Measurements from ENCODE around the gene LSM12. TPM values are rescaled to one million over a fixed set of nuclear protein-coding genes. Genes with fewer than 3 reads are reported as not detected.

LSM12 gene
- total RNA-seq, 1 donor = 59.0 TPM

DNA sequence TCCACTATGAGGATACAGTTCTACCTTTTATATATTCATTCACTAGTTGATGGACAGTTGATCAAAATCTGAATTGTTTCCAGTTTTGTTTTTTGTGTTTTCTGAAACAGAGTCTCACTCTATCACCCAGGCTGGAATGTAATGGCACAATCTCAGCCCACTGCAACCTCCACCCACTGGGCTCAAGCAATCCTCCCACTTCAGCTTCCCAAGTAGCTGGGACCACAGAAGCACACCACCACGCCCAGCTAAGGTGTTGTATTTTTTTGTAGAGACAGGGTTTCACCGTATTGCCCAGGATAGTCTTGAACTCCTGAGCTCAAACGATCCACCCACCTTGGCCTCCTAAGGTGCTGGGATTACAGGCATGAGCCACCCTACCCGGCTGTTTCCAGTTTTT lies 21.0 kb downstream of the LSM12 start:
- TF ChIP-seq CTCF (IDR thresholded peaks at IDR 0.05; ENCODE audit: extremely low read depth, low read depth, low read length) = no peak
- H3K4me3 ChIP-seq (ENCODE audit: insufficient read depth, low read length) = no peak overlapping the region
- H3K9me3 ChIP-seq (ENCODE audit: low read depth, low read length) = no peaks in the 10 kb centered on the region
- no peaks in the 10 kb centered on the region for H3K27me3 ChIP-seq (ENCODE audit: insufficient read depth, low read length)
- peak overlapping the region; percentile 24 for H3K27ac ChIP-seq (ENCODE audit: low read depth, low read length)
- peaks cover 61% of the 10 kb centered on the region for H3K79me2 ChIP-seq (ENCODE audit: insufficient read depth, low read length)
- no peak overlapping the region for H3K4me2 ChIP-seq (ENCODE audit: insufficient read depth, low read length)
- H3K4me1 ChIP-seq (ENCODE audit: insufficient read depth, low read length) = peaks cover 28% of the 10 kb centered on the region
- peaks cover 25% of the 10 kb centered on the region for H3K36me3 ChIP-seq (ENCODE audit: insufficient read depth, low read length)
- peaks cover 42% of the 10 kb centered on the region for H4K20me1 ChIP-seq (ENCODE audit: insufficient read depth, low read length)
- no peak overlapping the region for H2AFZ ChIP-seq (ENCODE audit: low read length)
- DNase-seq (ENCODE audit: insufficient read length, low spot score, missing footprints) = no peak

DNA sequence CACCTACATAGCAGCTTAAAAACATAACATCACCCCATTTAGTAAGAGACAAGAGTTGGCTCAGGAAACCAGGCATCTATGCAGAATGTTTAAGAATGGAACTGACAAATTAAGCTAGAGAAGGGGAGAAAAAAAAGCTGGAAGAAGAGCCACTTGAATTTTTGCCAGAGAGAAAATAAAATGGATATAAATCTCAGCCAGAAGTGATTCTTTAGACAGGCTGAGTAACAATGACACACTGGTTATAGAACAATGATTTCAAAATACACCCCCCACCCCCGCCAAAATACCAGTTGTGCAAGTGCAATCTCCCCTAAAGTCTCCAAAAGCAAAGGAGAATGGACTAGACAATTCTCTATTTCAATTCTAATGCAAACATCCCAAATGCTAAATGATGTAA lies 22.4 kb downstream of the LSM12 start:
- no peak overlapping the region for H3K4me3 ChIP-seq (ENCODE audit: insufficient read depth, low read length)
- H3K4me1 ChIP-seq (ENCODE audit: insufficient read depth, low read length) = peaks cover 30% of the 10 kb centered on the region
- H3K9me3 ChIP-seq (ENCODE audit: low read depth, low read length) = no peaks in the 10 kb centered on the region
- H3K79me2 ChIP-seq (ENCODE audit: insufficient read depth, low read length) = peaks cover 59% of the 10 kb centered on the region
- H3K27me3 ChIP-seq (ENCODE audit: insufficient read depth, low read length) = no peaks in the 10 kb centered on the region
- H4K20me1 ChIP-seq (ENCODE audit: insufficient read depth, low read length) = peaks cover 42% of the 10 kb centered on the region
- peak overlapping the region; percentile 61 for H3K27ac ChIP-seq (ENCODE audit: low read depth, low read length)
- H3K36me3 ChIP-seq (ENCODE audit: insufficient read depth, low read length) = peaks cover 20% of the 10 kb centered on the region
- H3K4me2 ChIP-seq (ENCODE audit: insufficient read depth, low read length) = peak overlapping the region; percentile 55
- H2AFZ ChIP-seq (ENCODE audit: low read length) = no peak overlapping the region
- DNase-seq (ENCODE audit: insufficient read length, low spot score, missing footprints) = peak; percentile 72
- no peak for TF ChIP-seq CTCF (IDR thresholded peaks at IDR 0.05; ENCODE audit: extremely low read depth, low read depth, low read length)

- TF ChIP-seq CTCF (IDR thresholded peaks at IDR 0.05; ENCODE audit: extremely low read depth, low read depth, low read length) = no peak
Observed at GRCh38 chr17:44043272-44043696, 23.2 kb downstream of the LSM12 start.

GRCh38 chr17:44039829-44040635 lies 26.4 kb downstream of the LSM12 start:
- H4K20me1 ChIP-seq (ENCODE audit: insufficient read depth, low read length) = peaks cover 42% of the 10 kb centered on the region
- peaks cover 24% of the 10 kb centered on the region for H3K4me1 ChIP-seq (ENCODE audit: insufficient read depth, low read length)
- TF ChIP-seq CTCF (IDR thresholded peaks at IDR 0.05; ENCODE audit: extremely low read depth, low read depth, low read length) = no peak
- peaks cover 49% of the 10 kb centered on the region for H3K79me2 ChIP-seq (ENCODE audit: insufficient read depth, low read length)
- no peaks in the 10 kb centered on the region for H3K9me3 ChIP-seq (ENCODE audit: low read depth, low read length)
- no peak overlapping the region for H3K4me3 ChIP-seq (ENCODE audit: insufficient read depth, low read length)
- H3K4me2 ChIP-seq (ENCODE audit: insufficient read depth, low read length) = no peak overlapping the region
- no peak overlapping the region for H2AFZ ChIP-seq (ENCODE audit: low read length)
- peaks cover 24% of the 10 kb centered on the region for H3K36me3 ChIP-seq (ENCODE audit: insufficient read depth, low read length)
- H3K27ac ChIP-seq (ENCODE audit: low read depth, low read length) = peak overlapping the region; percentile 13
- peak; percentile 72 for DNase-seq (ENCODE audit: insufficient read length, low spot score, missing footprints)
- H3K27me3 ChIP-seq (ENCODE audit: insufficient read depth, low read length) = no peaks in the 10 kb centered on the region

More at GRCh38 chr17:44043272-44043696, 23.2 kb downstream of the LSM12 start:
- H3K27ac ChIP-seq (ENCODE audit: low read depth, low read length) = peak overlapping the region; percentile 54
- no peak overlapping the region for H3K4me3 ChIP-seq (ENCODE audit: insufficient read depth, low read length)
- peaks cover 56% of the 10 kb centered on the region for H3K79me2 ChIP-seq (ENCODE audit: insufficient read depth, low read length)
- H3K27me3 ChIP-seq (ENCODE audit: insufficient read depth, low read length) = no peaks in the 10 kb centered on the region
- DNase-seq (ENCODE audit: insufficient read length, low spot score, missing footprints) = peak; percentile 93
- H2AFZ ChIP-seq (ENCODE audit: low read length) = no peak overlapping the region
- H3K4me2 ChIP-seq (ENCODE audit: insufficient read depth, low read length) = peak overlapping the region; percentile 33
- no peaks in the 10 kb centered on the region for H3K9me3 ChIP-seq (ENCODE audit: low read depth, low read length)
- H3K4me1 ChIP-seq (ENCODE audit: insufficient read depth, low read length) = peaks cover 30% of the 10 kb centered on the region
- H4K20me1 ChIP-seq (ENCODE audit: insufficient read depth, low read length) = peaks cover 40% of the 10 kb centered on the region
- H3K36me3 ChIP-seq (ENCODE audit: insufficient read depth, low read length) = peaks cover 13% of the 10 kb centered on the region
